Mucosa of stomach (tissue), 1 donor: Measurements from ENCODE around the gene MAPKAP1.

Experiments
- H3K27me3 ChIP-seq: one replicate; pipeline ENCODE4 v1.7.0; 2013; ENCODE audit warnings: mild to moderate bottlenecking, low read length; ENCODE audit not compliant: control insufficient read depth, insufficient read depth
- H3K36me3 ChIP-seq: one replicate; pipeline ENCODE4 v1.7.0; 2013; ENCODE audit warnings: low read length; ENCODE audit not compliant: control insufficient read depth, insufficient read depth
- H3K4me1 ChIP-seq: one replicate; pipeline ENCODE4 v1.7.0; 2013; ENCODE audit warnings: mild to moderate bottlenecking, low read length; ENCODE audit not compliant: control insufficient read depth, insufficient read depth
- H3K4me3 ChIP-seq: one replicate; pipeline ENCODE4 v1.7.0; 2013; ENCODE audit warnings: low read length
- H3K9ac ChIP-seq: one replicate; pipeline ENCODE4 v1.7.0; 2013; ENCODE audit warnings: mild to moderate bottlenecking, low read length, moderate library complexity
- H3K9me3 ChIP-seq: one replicate; pipeline ENCODE4 v1.7.0; 2013; ENCODE audit warnings: mild to moderate bottlenecking, low read length, moderate library complexity; ENCODE audit not compliant: control insufficient read depth
- donor health status: Pancreatic carcinoma.

Gene MAPKAP1

DNA sequence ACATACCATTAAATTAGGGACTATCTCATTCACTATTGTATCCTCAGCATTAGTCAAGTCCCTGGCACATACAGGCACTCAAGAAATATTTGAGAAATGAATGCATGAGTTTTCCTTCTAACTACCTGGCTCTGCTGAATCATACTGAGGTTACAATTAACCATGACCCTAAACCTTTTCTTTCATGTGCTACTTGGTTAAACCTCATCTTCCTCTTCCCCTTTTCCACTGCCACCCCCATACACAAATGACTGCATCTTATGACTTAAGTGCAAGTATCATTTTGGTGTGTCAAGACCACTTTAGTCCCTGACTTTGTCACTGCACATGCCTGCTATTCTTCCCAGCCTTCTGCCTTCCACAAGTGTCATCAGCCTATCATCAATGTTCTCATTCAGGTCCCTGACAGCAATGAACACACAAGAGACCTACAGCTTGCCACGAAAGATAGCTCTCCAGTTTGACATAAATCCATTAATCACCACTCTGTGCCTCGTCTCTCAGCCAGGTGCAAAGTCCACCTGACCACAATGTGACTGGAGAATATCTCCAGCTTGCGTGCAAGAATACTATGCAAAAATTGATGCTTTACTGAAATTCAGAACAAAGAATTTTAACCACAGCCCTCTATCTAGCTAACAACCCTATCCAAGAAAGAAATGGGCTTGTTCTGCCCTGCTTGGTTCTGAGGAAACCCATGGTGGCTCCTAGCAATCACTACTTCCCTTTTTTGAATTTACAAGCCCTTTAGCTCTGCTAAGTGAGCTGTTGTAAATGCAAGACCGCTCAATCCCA lies 74.5 kb downstream of the MAPKAP1 start:
- no peaks in the 10 kb centered on the region for H3K36me3 ChIP-seq
- H3K4me1 ChIP-seq, result peaks cover 22% of the 10 kb centered on the region
- H3K4me3 ChIP-seq, result no peak overlapping the region
- no peak overlapping the region for H3K9ac ChIP-seq
- no peaks in the 10 kb centered on the region for H3K9me3 ChIP-seq
- H3K27me3 ChIP-seq, result no peaks in the 10 kb centered on the region

DNA sequence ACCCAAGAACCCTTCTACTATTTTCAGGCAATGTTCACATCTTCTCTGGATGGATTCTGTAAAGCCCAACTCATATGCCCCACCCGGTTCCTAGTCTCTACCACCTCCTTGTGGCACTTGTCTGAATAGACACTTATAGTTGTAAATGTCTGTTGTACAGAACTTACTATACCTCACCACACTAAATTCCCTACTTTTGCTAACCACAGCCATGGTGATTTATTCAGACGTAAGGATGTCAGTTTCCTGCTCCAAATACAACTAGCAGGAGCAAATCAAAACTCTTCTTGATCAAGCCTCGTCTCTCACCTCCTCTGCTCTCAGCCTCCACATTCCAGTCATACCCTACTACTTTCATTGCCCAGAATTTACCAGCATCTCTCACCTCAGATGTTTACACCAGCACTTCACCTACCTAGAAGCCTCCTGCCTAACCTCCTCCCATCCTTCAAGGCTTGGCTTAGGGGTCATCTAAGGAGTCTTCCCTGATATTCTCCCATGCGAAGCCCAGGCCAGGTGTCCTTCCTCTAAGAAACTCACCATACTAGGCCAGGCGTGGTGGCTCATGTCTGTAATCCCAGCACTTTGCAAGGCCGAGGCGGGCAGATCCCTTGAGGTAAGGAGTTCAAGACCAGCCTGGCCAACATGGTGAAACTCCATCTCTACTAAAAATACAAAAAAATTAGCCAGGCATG lies 75.5 kb downstream of the MAPKAP1 start:
- Histone ChIP-seq H3K4me3 (no peak overlapping the region), H3K9ac (no peak overlapping the region), H3K9me3 (no peaks in the 10 kb centered on the region), H3K36me3 (no peaks in the 10 kb centered on the region), H3K4me1 (peaks cover 21% of the 10 kb centered on the region), H3K27me3 (no peaks in the 10 kb centered on the region)

DNA sequence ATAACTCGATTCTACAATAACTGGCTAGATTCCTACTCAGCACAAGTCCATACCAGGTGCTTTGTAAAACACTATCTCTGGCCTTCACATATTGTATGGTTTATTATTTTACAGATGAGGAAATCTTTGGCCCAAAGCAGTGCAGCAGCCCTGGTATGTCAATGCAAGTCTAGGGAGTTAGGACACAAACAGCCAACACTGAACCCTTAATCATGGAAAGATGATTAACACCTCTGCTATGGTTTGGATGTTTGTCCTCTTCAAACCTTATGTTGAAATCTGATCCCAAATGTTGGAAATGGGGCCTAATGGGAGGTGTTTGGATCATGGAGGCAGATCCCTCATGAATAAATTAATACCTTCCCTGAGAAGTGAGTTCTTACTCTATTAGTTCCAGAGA lies 76.6 kb downstream of the MAPKAP1 start:
- Histone ChIP-seq H3K27me3 (no peaks in the 10 kb centered on the region), H3K4me1 (peaks cover 18% of the 10 kb centered on the region), H3K4me3 (no peak overlapping the region), H3K9me3 (no peaks in the 10 kb centered on the region), H3K36me3 (no peaks in the 10 kb centered on the region), H3K9ac (no peak overlapping the region)

DNA sequence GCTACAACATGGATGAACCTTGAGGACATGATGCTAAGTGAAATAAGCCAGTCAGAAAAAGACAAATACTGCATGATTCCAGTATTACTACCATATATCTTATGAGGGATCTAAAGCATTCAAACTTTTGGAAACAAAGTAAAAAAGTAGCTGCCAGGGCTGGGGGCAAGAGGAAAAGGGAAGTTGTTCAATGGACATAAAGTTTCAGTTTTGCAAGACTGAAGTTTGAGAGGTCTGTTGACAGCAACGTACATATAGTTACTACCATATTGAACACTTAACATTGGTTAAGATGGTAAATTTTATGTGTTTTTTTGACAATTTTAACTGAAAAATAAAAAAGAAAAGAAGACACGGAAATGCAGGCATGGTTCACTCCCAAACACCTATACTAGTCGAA lies 77.6 kb downstream of the MAPKAP1 start:
- Histone ChIP-seq H3K9ac (no peak overlapping the region), H3K27me3 (no peaks in the 10 kb centered on the region), H3K4me1 (peaks cover 18% of the 10 kb centered on the region), H3K36me3 (no peaks in the 10 kb centered on the region), H3K9me3 (no peaks in the 10 kb centered on the region), H3K4me3 (no peak overlapping the region)

DNA sequence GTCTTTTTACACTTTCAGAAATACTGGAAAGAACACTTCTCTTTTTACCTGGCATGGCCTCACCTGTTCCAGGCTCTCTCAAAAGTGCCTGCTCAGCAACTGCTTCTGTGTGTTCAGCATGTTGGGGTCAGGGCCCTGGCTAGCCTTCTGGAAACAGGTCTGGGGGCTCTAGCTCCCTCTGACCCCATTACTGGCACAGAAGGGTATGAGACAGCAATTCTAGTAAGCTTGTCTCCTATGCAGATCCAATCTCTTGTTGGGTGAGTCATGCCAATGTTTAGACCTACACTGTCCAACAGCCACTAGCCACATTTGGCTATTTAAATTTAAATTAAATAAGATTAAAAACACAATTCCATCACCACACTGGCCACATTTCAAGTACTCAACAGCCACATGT lies 80.8 kb downstream of the MAPKAP1 start:
- H3K4me1 ChIP-seq, result no peaks in the 10 kb centered on the region
- H3K27me3 ChIP-seq, result no peaks in the 10 kb centered on the region
- no peak overlapping the region for H3K4me3 ChIP-seq
- no peaks in the 10 kb centered on the region for H3K36me3 ChIP-seq
- H3K9me3 ChIP-seq, result no peaks in the 10 kb centered on the region
- no peak overlapping the region for H3K9ac ChIP-seq

DNA sequence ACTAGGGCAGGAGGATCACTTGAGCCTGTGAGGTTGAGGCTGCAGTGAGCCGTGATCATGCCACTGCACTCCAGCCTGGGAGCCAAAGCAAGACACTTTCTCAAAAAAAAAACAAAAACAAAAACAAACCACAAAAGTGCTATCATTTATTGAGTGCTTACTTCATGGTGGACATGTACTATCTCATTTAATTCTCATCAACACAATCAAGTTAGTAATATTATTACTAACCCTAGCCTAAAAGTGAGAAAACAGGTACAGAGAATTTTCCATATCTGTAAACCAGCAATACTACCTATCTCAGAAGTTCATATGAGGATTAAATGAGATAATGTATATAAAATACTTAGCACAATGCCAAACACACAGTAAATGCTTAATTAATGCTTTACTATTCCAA lies 85.8 kb downstream of the MAPKAP1 start:
- Histone ChIP-seq H3K9me3 (no peaks in the 10 kb centered on the region), H3K9ac (no peak overlapping the region), H3K36me3 (no peaks in the 10 kb centered on the region), H3K4me3 (no peak overlapping the region), H3K4me1 (no peaks in the 10 kb centered on the region), H3K27me3 (no peaks in the 10 kb centered on the region)

DNA sequence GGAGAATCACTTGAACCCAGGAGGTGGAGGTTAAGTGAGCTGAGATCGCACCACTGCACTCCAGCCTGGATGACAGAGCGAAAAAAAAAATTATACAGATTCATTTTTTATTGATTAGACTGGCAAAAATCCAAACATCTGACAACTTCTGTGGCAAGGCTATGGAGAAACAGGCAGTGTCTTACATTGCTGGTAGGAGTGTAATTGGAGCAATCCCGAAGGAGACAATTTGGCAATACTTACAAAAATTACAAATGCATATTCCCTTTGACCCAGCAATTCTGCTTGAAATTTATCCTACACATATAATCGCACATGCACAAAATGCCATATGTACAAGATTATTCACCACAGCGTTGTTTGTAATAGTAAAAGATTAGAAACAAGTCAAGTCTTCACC lies 86.8 kb downstream of the MAPKAP1 start:
- Histone ChIP-seq H3K9ac (no peak overlapping the region), H3K36me3 (no peaks in the 10 kb centered on the region), H3K4me3 (no peak overlapping the region), H3K4me1 (no peaks in the 10 kb centered on the region), H3K27me3 (no peaks in the 10 kb centered on the region), H3K9me3 (no peaks in the 10 kb centered on the region)

DNA sequence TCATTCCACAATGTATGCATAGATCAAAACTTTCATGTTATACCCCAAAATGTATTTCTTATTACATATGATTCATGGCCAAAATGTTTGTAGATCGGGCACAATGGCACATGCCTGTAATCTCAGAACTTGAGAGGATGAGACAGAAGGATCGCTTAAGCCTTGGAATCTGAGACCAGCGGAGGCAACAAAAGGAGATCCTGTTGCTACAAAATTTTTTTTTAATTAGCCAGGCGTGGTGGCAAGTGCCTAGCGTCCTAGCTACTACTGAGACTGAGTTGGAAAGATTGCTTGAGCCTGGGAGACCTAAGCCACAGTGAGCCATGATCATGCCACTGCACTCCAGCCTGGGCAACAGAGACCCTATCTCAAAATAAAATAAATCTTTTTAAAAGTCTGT lies 89.9 kb downstream of the MAPKAP1 start:
- no peaks in the 10 kb centered on the region for H3K27me3 ChIP-seq
- no peaks in the 10 kb centered on the region for H3K9me3 ChIP-seq
- no peak overlapping the region for H3K9ac ChIP-seq
- H3K4me3 ChIP-seq, result no peak overlapping the region
- no peaks in the 10 kb centered on the region for H3K4me1 ChIP-seq
- no peaks in the 10 kb centered on the region for H3K36me3 ChIP-seq

DNA sequence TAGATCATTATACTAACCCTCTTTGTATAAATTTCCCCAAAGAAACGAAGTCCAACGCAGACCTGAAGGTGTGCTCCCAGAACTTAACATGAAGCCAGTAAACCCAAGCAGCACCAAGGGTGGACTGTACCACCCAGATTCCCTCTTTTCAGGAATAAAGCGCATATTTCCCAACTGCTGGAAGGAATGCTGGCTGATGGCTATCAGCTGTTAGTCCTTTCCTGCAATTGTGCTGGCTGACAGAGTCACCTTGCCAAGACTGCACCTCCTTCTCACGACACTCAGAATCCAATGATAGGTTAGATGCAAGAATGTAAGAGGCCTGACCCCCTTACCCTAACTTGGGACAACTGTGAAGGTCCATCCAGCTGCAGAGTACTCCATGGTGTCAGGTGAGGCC lies 93.9 kb downstream of the MAPKAP1 start:
- Histone ChIP-seq H3K9ac (no peak overlapping the region), H3K9me3 (no peaks in the 10 kb centered on the region), H3K4me1 (no peaks in the 10 kb centered on the region), H3K36me3 (no peaks in the 10 kb centered on the region), H3K27me3 (no peaks in the 10 kb centered on the region), H3K4me3 (no peak overlapping the region)

DNA sequence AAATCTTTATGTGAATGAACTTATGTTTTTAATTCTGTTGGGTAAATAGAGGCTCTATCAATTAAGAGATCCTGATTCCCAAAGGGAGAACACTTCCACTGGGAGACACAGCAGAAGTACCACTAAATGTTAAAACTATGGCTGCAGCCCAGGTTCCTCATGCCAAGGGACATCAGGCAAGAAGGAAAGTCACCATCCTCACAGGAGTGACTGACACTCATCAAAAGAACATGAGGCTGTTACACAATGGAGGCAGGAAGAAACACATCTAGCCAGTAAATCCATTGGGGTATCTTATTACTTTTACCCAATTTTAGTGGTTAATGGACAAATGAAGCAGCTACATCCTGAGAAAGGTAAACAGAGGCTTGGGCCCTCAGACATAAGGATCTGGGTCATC lies 94.4 kb downstream of the MAPKAP1 start:
- H3K27me3 ChIP-seq, result no peaks in the 10 kb centered on the region
- H3K4me3 ChIP-seq, result no peak overlapping the region
- H3K36me3 ChIP-seq, result no peaks in the 10 kb centered on the region
- no peaks in the 10 kb centered on the region for H3K9me3 ChIP-seq
- no peaks in the 10 kb centered on the region for H3K4me1 ChIP-seq
- H3K9ac ChIP-seq, result no peak overlapping the region

DNA sequence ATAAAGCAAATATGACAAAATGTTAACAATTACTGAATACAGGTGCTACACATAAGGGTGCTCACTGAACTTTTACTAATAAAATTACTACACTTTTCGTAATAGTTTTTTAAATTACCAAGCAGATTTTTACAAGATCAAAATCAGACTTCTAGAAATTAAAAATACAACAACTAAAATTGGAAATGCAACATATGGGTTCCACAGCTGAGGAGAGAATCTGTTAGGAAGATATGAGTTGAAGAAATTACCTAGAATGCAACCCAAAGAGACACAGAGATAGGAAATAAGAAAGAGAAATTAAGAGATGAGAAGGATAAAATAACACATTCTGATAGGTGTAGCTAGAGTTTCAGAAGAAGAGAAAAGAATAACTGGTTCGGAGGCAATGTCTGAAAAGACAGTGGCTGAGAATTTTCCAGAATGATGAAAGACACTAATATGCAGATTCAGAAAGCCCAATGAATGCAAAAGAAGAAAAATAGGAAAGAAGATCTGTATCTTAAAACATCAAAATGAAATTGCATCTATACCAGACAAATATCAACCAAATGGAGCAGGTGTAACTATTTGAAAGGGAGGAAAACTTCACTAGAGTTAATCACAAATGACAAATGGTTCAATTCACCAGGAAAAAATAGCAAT lies 95.8 kb downstream of the MAPKAP1 start:
- H3K36me3 ChIP-seq, result no peaks in the 10 kb centered on the region
- no peaks in the 10 kb centered on the region for H3K27me3 ChIP-seq
- H3K9ac ChIP-seq, result no peak overlapping the region
- H3K4me1 ChIP-seq, result no peaks in the 10 kb centered on the region
- no peak overlapping the region for H3K4me3 ChIP-seq
- H3K9me3 ChIP-seq, result no peaks in the 10 kb centered on the region

DNA sequence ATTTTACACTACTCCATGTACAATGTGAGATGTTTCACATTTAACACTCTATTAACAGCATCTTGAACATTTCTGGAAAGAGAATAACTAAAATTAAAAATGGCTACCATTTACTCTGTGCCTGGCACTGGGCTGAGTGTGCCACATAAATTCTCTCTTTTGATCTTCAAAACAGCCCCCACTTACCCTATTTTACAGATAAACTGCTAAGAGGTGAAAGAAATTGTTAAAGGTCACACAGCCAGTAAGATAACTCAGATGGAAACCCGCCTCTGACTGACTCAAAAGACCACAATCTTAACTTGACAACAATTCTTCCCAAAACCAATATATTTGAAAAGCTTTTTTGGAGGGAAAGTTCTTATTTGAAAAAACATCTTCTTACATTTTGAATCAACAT lies 97.3 kb downstream of the MAPKAP1 start:
- Histone ChIP-seq H3K4me1 (no peaks in the 10 kb centered on the region), H3K36me3 (no peaks in the 10 kb centered on the region), H3K9me3 (no peaks in the 10 kb centered on the region), H3K9ac (no peak overlapping the region), H3K27me3 (no peaks in the 10 kb centered on the region), H3K4me3 (no peak overlapping the region)
